ENCODE data around the gene KIF1B. TPM values are rescaled to one million over a fixed set of nuclear protein-coding genes. Genes with fewer than 3 reads are reported as not detected.

The KIF1B gene
- total and polyA plus RNA-seq, 9 of the 15 experiments (the other 6 are each of a cell fraction or from before 2014, with no cell fraction given) = 2.8 to 19.8 (median 11.9) TPM

DNA sequence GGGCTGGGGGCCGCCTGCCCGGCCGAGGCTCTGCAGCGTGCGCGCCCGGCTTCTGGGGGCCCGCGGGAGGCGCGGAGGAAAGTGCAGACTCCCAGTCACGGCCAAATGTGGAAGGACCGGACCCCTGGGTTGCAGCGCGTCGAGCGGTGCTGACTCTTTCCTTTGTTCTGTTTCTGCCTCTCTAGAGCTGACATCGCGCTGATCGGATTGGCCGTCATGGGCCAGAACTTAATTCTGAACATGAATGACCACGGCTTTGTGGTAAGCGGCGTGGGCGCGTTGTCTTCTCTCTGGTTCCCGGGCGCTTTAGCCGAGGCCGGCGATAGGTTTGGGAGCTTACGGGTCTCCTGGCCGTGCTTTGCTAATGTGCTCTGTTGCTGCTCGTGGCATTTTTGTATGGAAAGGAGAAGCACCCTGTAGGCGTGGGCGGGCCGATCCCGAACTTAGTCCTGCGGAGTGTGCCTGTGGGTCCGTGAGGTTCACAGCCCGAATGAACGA is 189.1 kb downstream of the KIF1B start (continued):
- TF ChIP-seq HOXB6 (CRISPR knock-in tag; IDR thresholded peaks at IDR 0.05; ENCODE audit: borderline replicate concordance) (no peak), SIN3A (IDR thresholded peaks at IDR 0.05; ENCODE audit: borderline replicate concordance in 2 of 2, control insufficient read depth in 1 of 2, low read depth in 2 of 2, low read length in 2 of 2) (peak; percentile 62 to 71; a peak in 2 of 4 replicates), MYC (IDR thresholded peaks at IDR 0.05; ENCODE audit: low read depth, low read length) (no peak), MYC (CRISPR knock-in tag; IDR thresholded peaks at IDR 0.05; ENCODE audit: borderline replicate concordance, low read depth) (0 out of 2 replicates have a peak, but pooled peaks have one; percentile 29), PPARD (CRISPR knock-in tag; IDR thresholded peaks at IDR 0.05) (no peak), ZNF143 (CRISPR knock-in tag; IDR thresholded peaks at IDR 0.05) (0 out of 2 replicates have a peak, but pooled peaks have one; percentile 15), KDM2B (CRISPR knock-in tag; IDR thresholded peaks at IDR 0.05) (0 out of 2 replicates have a peak, but pooled peaks have one; percentile 45), XRCC5 (IDR thresholded peaks at IDR 0.05; ENCODE audit: low read depth, low read length) (0 out of 2 replicates have a peak, but pooled peaks have one; percentile 15), ZNF12 (CRISPR knock-in tag; IDR thresholded peaks at IDR 0.05) (0 out of 2 replicates have a peak, but pooled peaks have one; percentile 58), ZNF282 (CRISPR knock-in tag; IDR thresholded peaks at IDR 0.05) (0 out of 2 replicates have a peak, but pooled peaks have one; percentile 2), FOXP1 (CRISPR knock-in tag; IDR thresholded peaks at IDR 0.05) (peak; percentile 67), CBFB (CRISPR knock-in tag; IDR thresholded peaks at IDR 0.05) (0 out of 2 replicates have a peak, but pooled peaks have one; percentile 22), CBX2 (IDR thresholded peaks at IDR 0.05; ENCODE audit: insufficient read depth, low read length, poor library complexity, severe bottlenecking) (no peak), ZNF175 (CRISPR knock-in tag; IDR thresholded peaks at IDR 0.05; ENCODE audit: low read depth) (peak; percentile 50; the same call in 1 of the 2 replicates), NFIX (CRISPR knock-in tag; IDR thresholded peaks at IDR 0.05; ENCODE audit: low read depth) (no peak)
- TF ChIP-seq, protein P1, sequence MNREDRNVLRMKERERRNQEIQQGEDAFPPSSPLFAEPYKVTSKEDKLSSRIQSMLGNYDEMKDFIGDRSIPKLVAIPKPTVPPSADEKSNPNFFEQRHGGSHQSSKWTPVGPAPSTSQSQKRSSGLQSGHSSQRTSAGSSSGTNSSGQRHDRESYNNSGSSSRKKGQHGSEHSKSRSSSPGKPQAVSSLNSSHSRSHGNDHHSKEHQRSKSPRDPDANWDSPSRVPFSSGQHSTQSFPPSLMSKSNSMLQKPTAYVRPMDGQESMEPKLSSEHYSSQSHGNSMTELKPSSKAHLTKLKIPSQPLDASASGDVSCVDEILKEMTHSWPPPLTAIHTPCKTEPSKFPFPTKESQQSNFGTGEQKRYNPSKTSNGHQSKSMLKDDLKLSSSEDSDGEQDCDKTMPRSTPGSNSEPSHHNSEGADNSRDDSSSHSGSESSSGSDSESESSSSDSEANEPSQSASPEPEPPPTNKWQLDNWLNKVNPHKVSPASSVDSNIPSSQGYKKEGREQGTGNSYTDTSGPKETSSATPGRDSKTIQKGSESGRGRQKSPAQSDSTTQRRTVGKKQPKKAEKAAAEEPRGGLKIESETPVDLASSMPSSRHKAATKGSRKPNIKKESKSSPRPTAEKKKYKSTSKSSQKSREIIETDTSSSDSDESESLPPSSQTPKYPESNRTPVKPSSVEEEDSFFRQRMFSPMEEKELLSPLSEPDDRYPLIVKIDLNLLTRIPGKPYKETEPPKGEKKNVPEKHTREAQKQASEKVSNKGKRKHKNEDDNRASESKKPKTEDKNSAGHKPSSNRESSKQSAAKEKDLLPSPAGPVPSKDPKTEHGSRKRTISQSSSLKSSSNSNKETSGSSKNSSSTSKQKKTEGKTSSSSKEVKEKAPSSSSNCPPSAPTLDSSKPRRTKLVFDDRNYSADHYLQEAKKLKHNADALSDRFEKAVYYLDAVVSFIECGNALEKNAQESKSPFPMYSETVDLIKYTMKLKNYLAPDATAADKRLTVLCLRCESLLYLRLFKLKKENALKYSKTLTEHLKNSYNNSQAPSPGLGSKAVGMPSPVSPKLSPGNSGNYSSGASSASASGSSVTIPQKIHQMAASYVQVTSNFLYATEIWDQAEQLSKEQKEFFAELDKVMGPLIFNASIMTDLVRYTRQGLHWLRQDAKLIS (CRISPR knock-in tag; IDR thresholded peaks at IDR 0.05) = peak; percentile 9; the same call in 1 of the 2 replicates
- TF ChIP-seq, protein P2, sequence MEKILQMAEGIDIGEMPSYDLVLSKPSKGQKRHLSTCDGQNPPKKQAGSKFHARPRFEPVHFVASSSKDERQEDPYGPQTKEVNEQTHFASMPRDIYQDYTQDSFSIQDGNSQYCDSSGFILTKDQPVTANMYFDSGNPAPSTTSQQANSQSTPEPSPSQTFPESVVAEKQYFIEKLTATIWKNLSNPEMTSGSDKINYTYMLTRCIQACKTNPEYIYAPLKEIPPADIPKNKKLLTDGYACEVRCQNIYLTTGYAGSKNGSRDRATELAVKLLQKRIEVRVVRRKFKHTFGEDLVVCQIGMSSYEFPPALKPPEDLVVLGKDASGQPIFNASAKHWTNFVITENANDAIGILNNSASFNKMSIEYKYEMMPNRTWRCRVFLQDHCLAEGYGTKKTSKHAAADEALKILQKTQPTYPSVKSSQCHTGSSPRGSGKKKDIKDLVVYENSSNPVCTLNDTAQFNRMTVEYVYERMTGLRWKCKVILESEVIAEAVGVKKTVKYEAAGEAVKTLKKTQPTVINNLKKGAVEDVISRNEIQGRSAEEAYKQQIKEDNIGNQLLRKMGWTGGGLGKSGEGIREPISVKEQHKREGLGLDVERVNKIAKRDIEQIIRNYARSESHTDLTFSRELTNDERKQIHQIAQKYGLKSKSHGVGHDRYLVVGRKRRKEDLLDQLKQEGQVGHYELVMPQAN (IDR thresholded peaks at IDR 0.05; ENCODE audit: borderline replicate concordance) = peak; percentile 26; the same call in 1 of the 2 replicates
- TF ChIP-seq, protein P3, sequence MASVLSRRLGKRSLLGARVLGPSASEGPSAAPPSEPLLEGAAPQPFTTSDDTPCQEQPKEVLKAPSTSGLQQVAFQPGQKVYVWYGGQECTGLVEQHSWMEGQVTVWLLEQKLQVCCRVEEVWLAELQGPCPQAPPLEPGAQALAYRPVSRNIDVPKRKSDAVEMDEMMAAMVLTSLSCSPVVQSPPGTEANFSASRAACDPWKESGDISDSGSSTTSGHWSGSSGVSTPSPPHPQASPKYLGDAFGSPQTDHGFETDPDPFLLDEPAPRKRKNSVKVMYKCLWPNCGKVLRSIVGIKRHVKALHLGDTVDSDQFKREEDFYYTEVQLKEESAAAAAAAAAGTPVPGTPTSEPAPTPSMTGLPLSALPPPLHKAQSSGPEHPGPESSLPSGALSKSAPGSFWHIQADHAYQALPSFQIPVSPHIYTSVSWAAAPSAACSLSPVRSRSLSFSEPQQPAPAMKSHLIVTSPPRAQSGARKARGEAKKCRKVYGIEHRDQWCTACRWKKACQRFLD (CRISPR knock-in tag; IDR thresholded peaks at IDR 0.05) = peak; percentile 20; the same call in 1 of the 2 replicates
